ENCODE measurements around the gene TMEM167B.

The TMEM167B gene

GRCh38 chr1:109096120-109096519, 5.6 kb downstream of the TMEM167B start:
- H3K27ac Mint-ChIP-seq, result no peak overlapping the region
- ATAC-seq (no peak), DNase-seq (ENCODE audit: low spot score in 2 of 2) (no peak)
- H3K4me3 Mint-ChIP-seq, result no peak overlapping the region
- H3K9me3 Mint-ChIP-seq, result no peaks in the 10 kb centered on the region
- peaks cover 18% of the 10 kb centered on the region for H3K4me1 Mint-ChIP-seq
- H3K36me3 Mint-ChIP-seq, result peaks cover 70% of the 10 kb centered on the region

GRCh38 chr1:109099938-109100773, 9.6 kb downstream of the TMEM167B start:
- Mint-ChIP-seq H3K9me3 (no peaks in the 10 kb centered on the region), H3K4me3 (peak overlapping the region; percentile 99), H3K27ac (peak overlapping the region; percentile 99), H3K36me3 (peaks cover 59% of the 10 kb centered on the region), H3K4me1 (peaks cover 6% of the 10 kb centered on the region)
- peak; percentile 92 to 98 for DNase-seq (ENCODE audit: low spot score in 2 of 2)
- ATAC-seq, result peak; percentile 94

- no peak for DNase-seq (ENCODE audit: low spot score in 2 of 2)
- no peaks in the 10 kb centered on the region for H3K9me3 Mint-ChIP-seq
- H3K4me1 Mint-ChIP-seq, result peaks cover 6% of the 10 kb centered on the region
- no peak overlapping the region for H3K4me3 Mint-ChIP-seq
- no peak for ATAC-seq
- peaks cover 44% of the 10 kb centered on the region for H3K36me3 Mint-ChIP-seq
- no peak overlapping the region for H3K27ac Mint-ChIP-seq
These were observed 14.0 kb downstream of the TMEM167B start for GRCh38 chr1:109104364-109105151.

- H3K36me3 Mint-ChIP-seq, result peaks cover 31% of the 10 kb centered on the region
- H3K9me3 Mint-ChIP-seq, result no peaks in the 10 kb centered on the region
- ATAC-seq (no peak), DNase-seq (ENCODE audit: low spot score in 2 of 2) (no peak)
- no peak overlapping the region for H3K27ac Mint-ChIP-seq
- no peak overlapping the region for H3K4me3 Mint-ChIP-seq
- H3K4me1 Mint-ChIP-seq, result no peaks in the 10 kb centered on the region
These were observed 15.3 kb downstream of the TMEM167B start for GRCh38 chr1:109105881-109106280.

- DNase-seq (ENCODE audit: low spot score in 2 of 2), result no peak
- no peak for ATAC-seq
- peaks cover 17% of the 10 kb centered on the region for H3K36me3 Mint-ChIP-seq
- H3K27ac Mint-ChIP-seq, result no peak overlapping the region
- H3K4me1 Mint-ChIP-seq, result peaks cover 4% of the 10 kb centered on the region
- H3K4me3 Mint-ChIP-seq, result no peak overlapping the region
- no peaks in the 10 kb centered on the region for H3K9me3 Mint-ChIP-seq
These were observed 17.2 kb downstream of the TMEM167B start for GRCh38 chr1:109107785-109108184.

- H3K4me1 Mint-ChIP-seq, result peaks cover 22% of the 10 kb centered on the region
- H3K36me3 Mint-ChIP-seq, result peaks cover 7% of the 10 kb centered on the region
- no peak for ATAC-seq
- H3K4me3 Mint-ChIP-seq, result no peak overlapping the region
- no peaks in the 10 kb centered on the region for H3K9me3 Mint-ChIP-seq
- DNase-seq (ENCODE audit: low spot score in 2 of 2), result no peak
- H3K27ac Mint-ChIP-seq, result peak overlapping the region; percentile 2
These were observed 19.3 kb downstream of the TMEM167B start for GRCh38 chr1:109109906-109110305.

- peaks cover 13% of the 10 kb centered on the region for H3K36me3 Mint-ChIP-seq
- no peak overlapping the region for H3K27ac Mint-ChIP-seq
- no peaks in the 10 kb centered on the region for H3K9me3 Mint-ChIP-seq
- H3K4me1 Mint-ChIP-seq, result peaks cover 32% of the 10 kb centered on the region
- no peak overlapping the region for H3K4me3 Mint-ChIP-seq
- DNase-seq (ENCODE audit: low spot score in 2 of 2) (no peak), ATAC-seq (no peak)
These were observed 21.0 kb downstream of the TMEM167B start for GRCh38 chr1:109111386-109112055.

GRCh38 chr1:109112056-109112651, 21.6 kb downstream of the TMEM167B start:
- H3K27ac Mint-ChIP-seq, result peak overlapping the region; percentile 90
- peak overlapping the region; percentile 87 for H3K4me3 Mint-ChIP-seq
- H3K9me3 Mint-ChIP-seq, result no peaks in the 10 kb centered on the region

GRCh38 chr1:109112652-109113285, 22.2 kb downstream of the TMEM167B start:
- ATAC-seq (peak; percentile 74), DNase-seq (ENCODE audit: low spot score in 2 of 2) (peak; percentile 86 to 96)
- H3K4me1 Mint-ChIP-seq, result peaks cover 32% of the 10 kb centered on the region
- H3K27ac Mint-ChIP-seq, result peak overlapping the region; percentile 90
- peak overlapping the region; percentile 87 for H3K4me3 Mint-ChIP-seq
- peaks cover 13% of the 10 kb centered on the region for H3K36me3 Mint-ChIP-seq
- H3K9me3 Mint-ChIP-seq, result no peaks in the 10 kb centered on the region

More at GRCh38 chr1:109112056-109112651, 21.6 kb downstream of the TMEM167B start:
- no peak for ATAC-seq
- H3K36me3 Mint-ChIP-seq, result peaks cover 13% of the 10 kb centered on the region
- no peak for DNase-seq (ENCODE audit: low spot score in 2 of 2)
- peaks cover 32% of the 10 kb centered on the region for H3K4me1 Mint-ChIP-seq

- DNase-seq (ENCODE audit: low spot score in 2 of 2), result peak; percentile 55 to 87
- Mint-ChIP-seq H3K4me3 (peak within 1 kb of the TSS; percentile 87), H3K4me1 (peaks cover 32% of the 10 kb centered on the region), H3K27ac (peak within 1 kb of the TSS; percentile 90), H3K36me3 (peaks cover 13% of the 10 kb centered on the region), H3K9me3 (no peaks in the 10 kb centered on the region)
- ATAC-seq, result peak; percentile 87
These were observed 23.2 kb downstream of the TMEM167B start, which contains the start of gene ELAPOR1 for GRCh38 chr1:109113590-109114341. ELAPOR1 (plus strand) TSS chr1:109114115; CDS start chr1:109114184, 69 bp downstream.

- Mint-ChIP-seq H3K9me3 (no peaks in the 10 kb centered on the region), H3K27ac (no peak overlapping the region), H3K36me3 (peaks cover 13% of the 10 kb centered on the region), H3K4me1 (peaks cover 32% of the 10 kb centered on the region), H3K4me3 (peak overlapping the region; percentile 87)
- no peak for DNase-seq (ENCODE audit: low spot score in 2 of 2)
- ATAC-seq, result no peak
These were observed 23.7 kb downstream of the TMEM167B start for GRCh38 chr1:109114342-109114674.

GRCh38 chr1:109115685-109116084, 25.1 kb downstream of the TMEM167B start:
- DNase-seq (ENCODE audit: low spot score in 2 of 2), result no peak
- Mint-ChIP-seq H3K4me3 (no peak overlapping the region), H3K27ac (peak overlapping the region; percentile 74), H3K9me3 (no peaks in the 10 kb centered on the region), H3K36me3 (peaks cover 13% of the 10 kb centered on the region), H3K4me1 (peaks cover 32% of the 10 kb centered on the region)
- peak; percentile 59 for ATAC-seq

GRCh38 chr1:109116286-109116685, 25.7 kb downstream of the TMEM167B start:
- Mint-ChIP-seq H3K9me3 (no peaks in the 10 kb centered on the region), H3K36me3 (peaks cover 13% of the 10 kb centered on the region), H3K27ac (peak overlapping the region; percentile 74), H3K4me1 (peaks cover 32% of the 10 kb centered on the region), H3K4me3 (no peak overlapping the region)
- ATAC-seq (no peak), DNase-seq (ENCODE audit: low spot score in 2 of 2) (no peak)

GRCh38 chr1:109118089-109118488, 27.5 kb downstream of the TMEM167B start:
- ATAC-seq, result no peak
- no peaks in the 10 kb centered on the region for H3K9me3 Mint-ChIP-seq
- no peak overlapping the region for H3K4me3 Mint-ChIP-seq
- peaks cover 25% of the 10 kb centered on the region for H3K4me1 Mint-ChIP-seq
- H3K36me3 Mint-ChIP-seq, result peaks cover 8% of the 10 kb centered on the region
- no peak for DNase-seq (ENCODE audit: low spot score in 2 of 2)
- H3K27ac Mint-ChIP-seq, result no peak overlapping the region

Data from stimulated activated effector memory CD8-positive, alpha-beta T cell treated with anti-CD3 and anti-CD28 coated beads, Interleukin-12 subunit alpha, Interleukin-12 subunit beta, amount 100 ng/mL, for 72 hours (primary cell).